Fibroblast of lung (primary cell): ENCODE data around the gene NDRG3. TPM values are rescaled to one million over a fixed set of nuclear protein-coding genes. Genes with fewer than 3 reads are reported as not detected.
A peak's percentile ranks its signal among the peaks of the same experiment; 100 is the strongest.

Experiments
- DNase-seq, 2 donors: peaks; one replicate each; pipeline versions ENCODE4 v3.0.0 to v3.0.0-alpha.2; 2010; ENCODE audit warnings: low read depth in 2 of 2
- H2AFZ ChIP-seq: 2 replicates; pipeline ENCODE4 v1.5.1; 2012; ENCODE audit warnings: low read length, control low read depth, inconsistent platforms
- H3K27ac ChIP-seq: 2 replicates; pipeline ENCODE4 v1.5.1; 2011; ENCODE audit warnings: low read length, control low read depth; ENCODE audit not compliant: insufficient read depth
- H3K27me3 ChIP-seq: 2 replicates; pipeline ENCODE4 v1.5.1; 2011; ENCODE audit warnings: mild to moderate bottlenecking, low read length; ENCODE audit not compliant: control insufficient read depth, insufficient read depth
- H3K36me3 ChIP-seq: 2 replicates; pipeline ENCODE4 v1.5.1; 2011; ENCODE audit warnings: low read length; ENCODE audit not compliant: control insufficient read depth, insufficient read depth
- H3K4me1 ChIP-seq: 2 replicates; pipeline ENCODE4 v1.5.1; 2011; ENCODE audit warnings: low read length; ENCODE audit not compliant: control insufficient read depth, insufficient read depth; ENCODE audit errors: extremely low read depth
- H3K4me2 ChIP-seq: 2 replicates; pipeline ENCODE4 v1.5.1; 2011; ENCODE audit warnings: low read length, control low read depth; ENCODE audit not compliant: insufficient read depth; ENCODE audit errors: extremely low read depth
- H3K4me3 ChIP-seq, 4 experiments: fragments of 200-600 bp in 1 of 4; sonication (generic) in 1 of 4; replicated peaks in 1 of 4; 2 replicates each; pipeline ENCODE4 v1.5.1; 2011 to 2016; ENCODE audit warnings: low read length in 4 of 4, low read depth in 3 of 4, mild to moderate bottlenecking in 3 of 4, control low read depth in 2 of 4, inconsistent platforms in 1 of 4, mixed read lengths in 1 of 4; ENCODE audit not compliant: insufficient read depth in 1 of 4; ENCODE audit errors: control extremely low read depth in 1 of 4
- H3K79me2 ChIP-seq: 2 replicates; pipeline ENCODE4 v1.5.1; 2012; ENCODE audit warnings: mild to moderate bottlenecking, low read length, inconsistent platforms; ENCODE audit not compliant: control insufficient read depth, insufficient read depth
- H3K9ac ChIP-seq: 2 replicates; pipeline ENCODE4 v1.5.1; 2011; ENCODE audit warnings: mild to moderate bottlenecking, low read length, control low read depth; ENCODE audit not compliant: insufficient read depth
- H3K9me3 ChIP-seq: 2 replicates; pipeline ENCODE4 v1.5.1; 2012; ENCODE audit warnings: low read depth, low read length; ENCODE audit not compliant: control insufficient read depth, insufficient read depth
- H4K20me1 ChIP-seq: 2 replicates; pipeline ENCODE4 v1.5.1; 2011; ENCODE audit warnings: low read length; ENCODE audit not compliant: control insufficient read depth, insufficient read depth; ENCODE audit errors: extremely low read depth
- EZH2 ChIP-seq: IDR thresholded peaks from 2 replicates; pipeline ENCODE4 v1.5.1; 2012; ENCODE audit warnings: low read length, control low read depth, mild to moderate bottlenecking; ENCODE audit errors: missing control alignments
- polyA plus RNA-seq, 2 donors: library from polyadenylated mRNA; depleted of rRNA in 1 of 2; stranded (reverse) in 1 of 2; unstranded in 1 of 2; fragments of >200 nt; gene quantifications; 2 replicates each; pipeline ENCODE4 v1.2.1, GENCODE V29; 2011 to 2012; ENCODE audit warnings: missing spikeins in 1 of 2
- total RNA-seq: library from RNA; depleted of rRNA; stranded (reverse); fragments of >200 nt; gene quantifications from 2 replicates; pipeline ENCODE4 v1.2.1, GENCODE V29; 2014
- TF ChIP-seq, protein P1 (sequence below), 2 donors: IDR thresholded peaks in 1 of 2; conservative IDR thresholded peaks in 1 of 2; 1 replicate in 1 of 2; 2 replicates in 1 of 2; pipeline ENCODE4 v1.5.1; 2011 to 2012; ENCODE audit warnings: low read length in 2 of 2, control low read depth in 1 of 2, inconsistent platforms in 1 of 2, low read depth in 1 of 2, mild to moderate bottlenecking in 1 of 2

Gene NDRG3
- total and polyA plus RNA-seq, 2 donors (not counting 1 experiment from before 2014, with no cell fraction given), result 37.8 TPM

DNA sequence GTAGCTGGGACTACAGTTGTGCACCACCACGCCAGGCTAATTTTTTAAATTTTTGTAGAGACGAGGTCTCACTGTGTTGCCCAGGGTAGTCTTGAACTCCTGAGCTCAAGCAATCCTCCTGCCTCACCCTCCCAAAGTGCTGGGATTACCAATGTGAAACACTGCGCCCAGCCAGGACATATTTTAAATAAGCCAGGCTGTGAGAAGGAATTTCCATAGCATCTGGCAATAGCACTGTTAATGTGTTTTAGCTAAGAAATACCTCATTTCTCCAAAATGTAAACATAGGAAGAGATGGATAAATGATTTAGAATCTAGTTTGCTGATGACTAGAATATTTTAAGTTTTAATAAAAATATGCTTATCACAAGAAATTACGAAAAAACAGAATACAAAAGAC is 72.9 kb downstream of the NDRG3 start:
- Histone ChIP-seq H3K79me2 (no peaks in the 10 kb centered on the region), H3K9me3 (no peaks in the 10 kb centered on the region), H3K4me3 (no peak overlapping the region), H3K9ac (no peak overlapping the region), H3K4me1 (no peaks in the 10 kb centered on the region), H2AFZ (no peak overlapping the region), H4K20me1 (no peaks in the 10 kb centered on the region), H3K36me3 (no peaks in the 10 kb centered on the region), H3K27me3 (no peaks in the 10 kb centered on the region), H3K27ac (no peak overlapping the region), H3K4me2 (no peak overlapping the region)
- DNase-seq, result peak in 1 of 2 donors; percentile 3
- TF ChIP-seq, protein P1, sequence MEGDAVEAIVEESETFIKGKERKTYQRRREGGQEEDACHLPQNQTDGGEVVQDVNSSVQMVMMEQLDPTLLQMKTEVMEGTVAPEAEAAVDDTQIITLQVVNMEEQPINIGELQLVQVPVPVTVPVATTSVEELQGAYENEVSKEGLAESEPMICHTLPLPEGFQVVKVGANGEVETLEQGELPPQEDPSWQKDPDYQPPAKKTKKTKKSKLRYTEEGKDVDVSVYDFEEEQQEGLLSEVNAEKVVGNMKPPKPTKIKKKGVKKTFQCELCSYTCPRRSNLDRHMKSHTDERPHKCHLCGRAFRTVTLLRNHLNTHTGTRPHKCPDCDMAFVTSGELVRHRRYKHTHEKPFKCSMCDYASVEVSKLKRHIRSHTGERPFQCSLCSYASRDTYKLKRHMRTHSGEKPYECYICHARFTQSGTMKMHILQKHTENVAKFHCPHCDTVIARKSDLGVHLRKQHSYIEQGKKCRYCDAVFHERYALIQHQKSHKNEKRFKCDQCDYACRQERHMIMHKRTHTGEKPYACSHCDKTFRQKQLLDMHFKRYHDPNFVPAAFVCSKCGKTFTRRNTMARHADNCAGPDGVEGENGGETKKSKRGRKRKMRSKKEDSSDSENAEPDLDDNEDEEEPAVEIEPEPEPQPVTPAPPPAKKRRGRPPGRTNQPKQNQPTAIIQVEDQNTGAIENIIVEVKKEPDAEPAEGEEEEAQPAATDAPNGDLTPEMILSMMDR (conservative IDR thresholded peaks at IDR 0.05 in 1 of 2, IDR thresholded peaks at IDR 0.05 in 1 of 2; ENCODE audit: low read depth in 1 of 2, low read length in 2 of 2), result no peak
- no peak for TF ChIP-seq EZH2

DNA sequence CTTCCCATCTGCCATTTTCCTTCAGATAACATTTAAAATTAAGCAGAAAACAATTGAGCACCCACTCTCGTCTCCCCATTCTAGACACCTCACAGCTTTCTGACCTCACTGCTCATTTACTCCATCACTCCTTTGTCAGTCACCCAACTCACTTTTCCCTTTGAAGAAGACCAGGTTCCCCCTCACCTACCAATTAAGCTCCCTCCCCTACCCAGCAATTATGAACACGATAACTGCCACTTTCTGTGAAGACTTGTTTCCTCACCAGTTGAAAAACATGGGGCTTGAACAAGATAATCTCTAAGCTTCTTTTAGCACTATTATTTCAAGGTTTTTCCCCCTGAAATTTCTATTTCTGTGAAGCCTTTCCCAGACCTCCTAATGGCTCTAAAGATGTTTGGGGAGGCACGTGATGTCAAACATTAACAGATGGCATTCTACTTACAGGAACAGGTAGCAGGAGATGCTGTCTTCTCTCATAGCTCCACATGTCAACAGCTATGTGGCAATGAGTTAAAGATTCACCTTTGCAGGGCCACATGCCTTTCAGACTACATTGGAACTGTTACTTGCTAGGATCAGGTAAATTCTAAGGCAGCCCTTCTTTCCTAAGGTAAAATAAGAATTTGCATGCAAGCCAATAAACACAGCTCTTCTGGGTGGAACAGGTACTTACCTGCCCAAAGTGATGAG is 75.1 kb downstream of the NDRG3 start:
- Histone ChIP-seq H3K4me3 (no peak overlapping the region), H3K36me3 (no peaks in the 10 kb centered on the region), H3K9ac (no peak overlapping the region), H3K4me1 (no peaks in the 10 kb centered on the region), H3K79me2 (no peaks in the 10 kb centered on the region), H3K27ac (no peak overlapping the region), H3K9me3 (no peaks in the 10 kb centered on the region), H3K27me3 (no peaks in the 10 kb centered on the region), H3K4me2 (no peak overlapping the region), H4K20me1 (no peaks in the 10 kb centered on the region), H2AFZ (no peak overlapping the region)
- no peak for DNase-seq
- TF ChIP-seq, protein P1 (conservative IDR thresholded peaks at IDR 0.05 in 1 of 2, IDR thresholded peaks at IDR 0.05 in 1 of 2; ENCODE audit: low read depth in 1 of 2, low read length in 2 of 2), result no peak
- TF ChIP-seq EZH2, result no peak

DNA sequence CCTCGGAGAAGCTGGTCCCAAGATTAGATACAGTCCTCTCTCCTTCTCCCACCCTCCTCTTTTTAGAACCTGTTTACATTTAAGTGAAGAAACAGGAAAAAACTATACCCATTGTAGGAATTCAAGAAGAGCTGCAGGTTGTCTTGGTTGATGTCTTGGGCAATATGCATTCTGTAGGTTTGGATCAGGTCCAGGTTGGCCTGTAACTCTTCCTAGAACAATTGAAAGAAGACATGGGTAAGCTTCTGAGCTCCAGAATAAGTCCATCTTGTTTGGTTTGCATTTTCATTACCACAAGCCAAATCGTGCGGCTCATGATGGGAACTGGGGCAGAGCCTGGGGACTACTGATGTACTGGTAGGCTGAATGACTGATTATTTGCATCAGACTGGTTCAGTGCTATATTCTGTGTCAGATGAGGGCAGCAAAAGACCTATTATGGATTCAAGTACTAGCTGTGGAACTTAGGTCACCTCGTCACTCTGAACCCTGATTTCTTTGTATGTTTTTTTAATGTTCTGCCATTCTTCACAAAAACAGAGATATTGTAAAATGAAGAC is 79.6 kb downstream of the NDRG3 start:
- Histone ChIP-seq H3K27me3 (no peaks in the 10 kb centered on the region), H3K79me2 (no peaks in the 10 kb centered on the region), H3K9me3 (no peaks in the 10 kb centered on the region), H4K20me1 (no peaks in the 10 kb centered on the region), H3K4me1 (no peaks in the 10 kb centered on the region), H3K27ac (no peak overlapping the region), H2AFZ (no peak overlapping the region), H3K36me3 (no peaks in the 10 kb centered on the region), H3K4me3 (no peak overlapping the region), H3K9ac (no peak overlapping the region), H3K4me2 (no peak overlapping the region)
- TF ChIP-seq, protein P1 (conservative IDR thresholded peaks at IDR 0.05 in 1 of 2, IDR thresholded peaks at IDR 0.05 in 1 of 2; ENCODE audit: low read depth in 1 of 2, low read length in 2 of 2), result peak in 1 of 2 donors; percentile 23
- TF ChIP-seq EZH2, result no peak
- peak; percentile 14 to 47 for DNase-seq
